HL-60/S4 (cell line): ENCODE results near the gene CEP97.
"Not testable (repeated sequence)": the region's sequence is repeated elsewhere in the genome, so short reads cannot be mapped to it uniquely, and the experiment has no call there.

Experiments
- in situ Hi-C: fragments of 300-500 bp; cut with MboI; formaldehyde crosslinking; loops from 2 replicates; pipeline ENCODE4 v1.14.3; 2022; ENCODE audit warnings: low sequenced_read_pairs

The CEP97 gene, protein sequence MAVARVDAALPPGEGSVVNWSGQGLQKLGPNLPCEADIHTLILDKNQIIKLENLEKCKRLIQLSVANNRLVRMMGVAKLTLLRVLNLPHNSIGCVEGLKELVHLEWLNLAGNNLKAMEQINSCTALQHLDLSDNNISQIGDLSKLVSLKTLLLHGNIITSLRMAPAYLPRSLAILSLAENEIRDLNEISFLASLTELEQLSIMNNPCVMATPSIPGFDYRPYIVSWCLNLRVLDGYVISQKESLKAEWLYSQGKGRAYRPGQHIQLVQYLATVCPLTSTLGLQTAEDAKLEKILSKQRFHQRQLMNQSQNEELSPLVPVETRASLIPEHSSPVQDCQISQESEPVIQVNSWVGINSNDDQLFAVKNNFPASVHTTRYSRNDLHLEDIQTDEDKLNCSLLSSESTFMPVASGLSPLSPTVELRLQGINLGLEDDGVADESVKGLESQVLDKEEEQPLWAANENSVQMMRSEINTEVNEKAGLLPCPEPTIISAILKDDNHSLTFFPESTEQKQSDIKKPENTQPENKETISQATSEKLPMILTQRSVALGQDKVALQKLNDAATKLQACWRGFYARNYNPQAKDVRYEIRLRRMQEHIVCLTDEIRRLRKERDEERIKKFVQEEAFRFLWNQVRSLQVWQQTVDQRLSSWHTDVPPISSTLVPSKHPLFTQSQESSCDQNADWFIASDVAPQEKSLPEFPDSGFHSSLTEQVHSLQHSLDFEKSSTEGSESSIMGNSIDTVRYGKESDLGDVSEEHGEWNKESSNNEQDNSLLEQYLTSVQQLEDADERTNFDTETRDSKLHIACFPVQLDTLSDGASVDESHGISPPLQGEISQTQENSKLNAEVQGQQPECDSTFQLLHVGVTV

DNA sequence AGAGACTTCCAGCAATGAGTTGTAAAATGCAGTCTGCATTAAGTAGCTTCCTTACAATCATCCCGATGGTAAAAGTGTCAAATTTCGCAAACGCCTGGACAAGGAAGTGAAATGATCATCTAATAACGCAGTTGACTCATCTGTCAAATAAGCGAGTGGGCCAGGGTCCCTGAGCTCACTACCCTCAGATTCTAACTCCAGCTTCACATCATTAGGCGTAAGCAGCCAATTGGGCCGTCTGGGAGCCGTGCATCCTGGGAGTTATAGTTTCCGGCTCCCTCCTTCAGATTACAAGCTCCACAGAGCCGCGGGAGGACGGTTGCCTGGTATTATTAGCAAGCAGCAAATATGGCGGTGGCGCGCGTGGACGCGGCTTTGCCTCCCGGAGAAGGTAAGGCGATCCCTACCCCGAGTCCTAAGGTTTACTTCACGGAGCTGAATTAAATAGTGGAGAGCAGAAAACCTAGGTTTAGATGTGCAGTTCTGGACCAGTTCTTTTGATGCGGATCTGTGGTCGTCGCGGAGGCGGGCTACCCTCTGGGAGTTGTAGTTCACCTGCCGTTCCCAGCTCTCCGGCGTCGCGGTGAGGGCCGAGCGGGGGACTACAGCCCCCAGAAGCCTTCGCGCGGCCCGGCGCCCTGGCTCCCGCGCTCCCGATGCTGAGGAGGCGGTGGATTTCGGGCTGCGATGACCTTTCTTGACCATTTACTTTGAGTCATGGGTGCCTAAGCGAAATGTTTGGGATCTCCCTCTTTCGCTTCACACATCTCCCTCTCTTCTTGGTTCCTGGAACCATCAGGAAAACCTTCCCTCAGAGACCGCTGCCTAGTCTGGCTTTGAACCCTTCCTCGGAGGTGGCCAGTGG lies at the start of gene CEP97:
TSS of gene CEP97 (plus strand) at position 286 of the 865 bp plus-strand sequence. CDS start at position 349, 63 bp downstream.
- in situ Hi-C loops, result no loop called here

GRCh38 chr3:101675709-101676215 lies 48.7 kb upstream of the CEP97 start:
- in situ Hi-C loops, result no loop called here

DNA sequence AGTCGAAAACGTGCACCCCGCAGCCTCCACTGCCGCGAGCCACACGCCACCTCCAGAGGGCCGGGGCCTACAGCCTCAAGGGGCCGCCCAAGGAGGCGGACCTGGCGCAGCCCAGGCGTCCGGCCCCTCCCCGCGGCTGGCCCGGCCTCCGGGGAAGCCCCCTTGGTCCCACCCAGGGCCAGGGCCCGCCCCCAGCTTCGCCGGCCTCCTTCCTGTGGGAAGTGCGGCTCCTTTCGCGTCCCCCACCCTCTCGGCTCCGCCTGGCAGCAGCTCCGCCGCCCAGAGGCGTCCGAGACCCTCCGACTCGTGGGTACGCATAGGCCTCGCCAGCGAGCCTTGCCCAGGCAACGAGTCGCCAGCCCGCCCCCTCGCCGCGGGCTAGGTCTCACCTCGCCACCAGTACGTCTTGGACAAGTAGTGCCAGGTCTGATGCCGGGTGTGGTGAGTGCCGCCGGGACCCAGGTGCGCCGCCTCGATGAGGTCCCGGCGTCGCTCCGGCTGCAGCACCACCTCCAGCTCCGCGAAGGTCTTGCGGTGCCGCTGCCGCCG lies 48.1 kb upstream of the CEP97 start:
- in situ Hi-C loops, result no loop called here

GRCh38 chr3:101676765-101677435 lies 47.5 kb upstream of the CEP97 start, which contains the start of gene ZBTB11:
ZBTB11 (minus strand) TSS chr3:101677132; CDS start chr3:101676914, 218 bp downstream.
- in situ Hi-C loops, result no loop called here

DNA sequence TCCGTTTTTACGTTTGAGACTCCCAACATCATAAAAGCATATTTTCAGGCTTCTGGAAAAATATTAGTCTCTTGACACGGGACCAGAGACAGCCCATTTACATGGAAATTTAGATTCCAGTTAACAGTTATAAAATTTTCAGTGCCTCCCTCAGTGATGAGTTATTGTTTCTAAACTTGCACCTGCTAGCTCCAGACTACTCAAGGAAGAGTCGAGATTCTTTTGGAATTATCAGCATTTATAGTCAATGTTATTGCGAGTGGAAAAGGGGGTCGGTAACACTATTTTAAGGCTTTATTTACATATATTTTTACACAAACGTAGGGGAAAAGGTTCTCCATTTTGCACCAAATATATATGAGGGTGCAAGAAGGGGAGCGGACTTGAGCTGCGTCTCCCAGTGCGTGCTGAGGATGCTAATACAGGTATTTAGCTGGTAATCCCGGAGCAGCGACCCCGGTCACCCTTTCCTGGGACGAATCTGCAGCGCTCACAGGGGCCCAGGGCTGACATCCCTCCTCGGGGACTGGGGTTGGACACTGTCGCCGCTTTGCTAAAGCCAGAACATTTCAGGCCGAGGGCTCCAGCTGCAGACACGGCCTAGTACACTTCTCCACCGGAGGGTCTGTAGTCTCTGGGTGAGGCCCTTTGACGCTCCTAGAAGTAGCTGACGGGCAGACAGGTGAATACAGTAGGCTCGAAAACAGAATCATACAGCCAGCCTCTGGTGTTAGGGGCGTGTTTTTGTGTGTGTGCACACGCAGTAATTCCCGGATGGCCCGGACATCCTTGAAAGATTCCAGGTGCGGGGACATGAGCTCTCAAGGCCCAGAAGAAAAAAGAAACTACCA lies 46.8 kb upstream of the CEP97 start:
- in situ Hi-C loops, result no loop called here

GRCh38 chr3:101678837-101679236 lies 45.6 kb upstream of the CEP97 start:
- in situ Hi-C loops, result not testable (repeated sequence)

- in situ Hi-C loops, result no loop called here
These were observed 43.9 kb upstream of the CEP97 start for GRCh38 chr3:101680466-101680865.

- in situ Hi-C loops, result no loop called here
These were observed 39.4 kb upstream of the CEP97 start for GRCh38 chr3:101685050-101685400.

GRCh38 chr3:101685870-101686307 lies 38.5 kb upstream of the CEP97 start:
- in situ Hi-C loops, result no loop called here

GRCh38 chr3:101687142-101687931 lies 37.1 kb upstream of the CEP97 start:
- in situ Hi-C loops, result no loop called here

DNA sequence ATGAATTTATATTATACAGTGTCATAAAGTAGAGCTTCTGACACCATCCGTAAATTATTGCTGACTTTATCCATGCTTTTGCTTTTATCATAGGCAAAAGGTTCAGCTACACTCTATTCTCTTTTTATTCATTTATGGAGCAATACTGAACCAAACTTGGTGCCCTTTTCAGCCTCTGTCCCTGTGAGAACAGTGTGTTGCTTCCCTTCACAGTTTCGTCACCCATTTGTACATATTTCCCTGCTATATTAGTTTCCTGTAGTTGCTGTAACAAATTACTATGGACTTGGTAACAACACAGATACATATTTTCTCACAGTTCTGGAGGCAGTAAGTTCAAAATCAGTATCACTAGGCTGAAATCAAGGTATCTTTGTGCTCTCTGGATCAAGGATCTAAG lies 35.1 kb upstream of the CEP97 start:
- in situ Hi-C loops, result no loop called here

- in situ Hi-C loops, result no loop called here
These were observed 33.4 kb upstream of the CEP97 start for GRCh38 chr3:101690972-101691371.

DNA sequence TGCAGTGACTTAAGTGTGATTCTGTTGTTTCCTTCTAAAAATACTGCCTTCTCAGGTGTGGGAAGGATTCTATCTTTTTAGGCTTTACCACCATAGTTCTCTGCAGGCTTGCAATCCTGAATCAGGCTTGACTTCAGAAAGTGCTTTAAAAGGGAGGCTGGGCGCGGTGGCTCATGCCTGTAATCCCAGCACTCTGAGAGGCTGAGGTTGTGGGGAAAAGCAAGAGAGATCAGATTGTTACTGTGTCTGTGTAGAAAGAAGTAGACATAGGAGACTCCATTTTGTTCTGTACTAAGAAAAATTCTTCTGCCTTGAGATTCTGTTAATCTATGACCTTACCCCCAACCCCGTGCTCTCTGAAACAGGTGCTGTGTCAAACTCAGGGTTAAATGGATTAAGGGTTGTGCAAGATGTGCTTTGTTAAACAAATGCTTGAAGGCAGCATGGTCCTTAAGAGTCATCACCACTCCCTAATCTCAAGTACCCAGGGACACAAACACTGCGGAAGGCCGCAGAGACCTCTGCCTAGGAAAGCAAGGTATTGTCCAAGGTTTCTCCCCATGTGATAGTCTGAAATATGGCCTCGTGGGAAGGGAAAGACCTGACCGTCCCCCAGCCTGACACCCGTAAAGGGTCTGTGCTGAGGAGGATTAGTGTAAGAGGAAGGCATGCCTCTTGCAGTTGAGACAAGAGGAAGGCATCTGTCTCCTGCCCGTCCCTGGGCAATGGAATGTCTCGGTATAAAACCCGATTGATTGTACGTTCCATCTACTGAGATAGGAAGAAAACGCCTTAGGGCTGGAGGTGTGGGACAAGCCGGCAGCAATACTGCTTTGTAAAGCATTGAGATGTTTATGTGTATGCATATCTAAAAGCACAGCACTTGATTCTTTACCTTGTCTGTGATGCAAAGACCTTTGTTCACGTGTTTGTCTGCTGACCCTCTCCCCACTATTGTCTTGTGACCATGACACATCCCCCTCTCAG lies 32.4 kb upstream of the CEP97 start:
- in situ Hi-C loops, result not testable (repeated sequence)

DNA sequence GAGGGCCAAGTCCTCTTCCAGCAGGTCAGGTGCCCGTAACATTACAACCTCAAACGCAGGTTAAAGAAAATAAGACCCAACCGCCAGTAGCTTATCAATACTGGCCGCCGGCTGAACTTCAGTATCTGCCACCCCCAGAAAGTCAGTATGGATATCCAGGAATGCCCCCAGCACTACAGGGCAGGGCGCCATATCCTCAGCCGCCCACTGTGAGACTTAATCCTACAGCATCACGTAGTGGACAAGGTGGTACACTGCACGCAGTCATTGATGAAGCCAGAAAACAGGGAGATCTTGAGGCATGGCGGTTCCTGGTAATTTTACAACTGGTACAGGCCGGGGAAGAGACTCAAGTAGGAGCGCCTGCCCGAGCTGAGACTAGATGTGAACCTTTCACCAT lies 30.9 kb upstream of the CEP97 start:
- in situ Hi-C loops, result not testable (repeated sequence)

DNA sequence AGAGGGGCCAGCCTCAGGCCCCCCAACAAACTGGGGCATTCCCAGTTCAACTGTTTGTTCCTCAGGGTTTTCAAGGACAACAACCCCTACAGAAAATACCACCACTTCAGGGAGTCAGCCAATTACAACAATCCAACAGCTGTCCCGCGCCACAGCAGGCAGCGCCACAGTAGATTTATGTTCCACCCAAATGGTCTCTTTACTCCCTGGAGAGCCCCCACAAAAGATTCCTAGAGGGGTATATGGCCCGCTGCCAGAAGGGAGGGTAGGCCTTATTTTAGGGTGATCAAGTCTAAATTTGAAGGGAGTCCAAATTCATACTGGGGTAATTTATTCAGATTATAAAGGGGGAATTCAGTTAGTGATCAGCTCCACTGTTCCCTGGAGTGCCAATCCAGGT lies 29.6 kb upstream of the CEP97 start:
- in situ Hi-C loops, result not testable (repeated sequence)

GRCh38 chr3:101695779-101696372 lies 28.5 kb upstream of the CEP97 start:
- in situ Hi-C loops, result no loop called here
